GM12878 (cell line): ENCODE measurements around the gene EPOP. TPM values are rescaled to one million over a fixed set of nuclear protein-coding genes. Genes with fewer than 3 reads are reported as not detected.

Experiments used
- ATAC-seq: fragments of 200-7000 bp; cut with Tn5 transposase; 3 replicates; pipeline ENCODE4 v1.9.1; 2020; ENCODE audit warnings: mild to moderate bottlenecking, moderate library complexity
- BruUV-seq: library from RNA; stranded (reverse); fragments of 400-500 nt; replicated peaks from 2 replicates; lab custom pipeline; 2021; lab: Mats Ljungman, UMichigan
- CTCF ChIA-PET: fragments of 300-600 bp; sonication (Branson Sonifier 250); formaldehyde crosslinking; extraction: SDS; loops from one replicate; lab custom pipeline; 2021; ENCODE audit warnings: inconsistent platforms; lab: Yijun Ruan, JAX
- POLR2A ChIA-PET: fragments of 350-600 bp; formaldehyde crosslinking; extraction: SDS; loops from one replicate; lab custom pipeline; 2021; ENCODE audit warnings: inconsistent platforms; lab: Charles Lee
- RAD21 ChIA-PET: fragments of 300-600 bp; sonication (Branson Sonifier 250); formaldehyde crosslinking; loops from one replicate; lab custom pipeline; 2023; ENCODE audit warnings: antibody characterized with exemption; ENCODE audit not compliant: unreplicated experiment; lab: Charles Lee
- SMC1A ChIA-PET: fragments of 300-600 bp; sonication (Branson Sonifier 250); formaldehyde crosslinking; loops from one replicate; lab custom pipeline; 2023; ENCODE audit not compliant: unreplicated experiment, uncharacterized antibody; lab: Charles Lee
- DNase-seq: peaks from one replicate; pipeline ENCODE4 v3.0.0-alpha.2; 2011; ENCODE audit warnings: low read depth, low spot score
- FAIRE-seq: peaks from 3 replicates; lab custom pipeline; 2011; peaks lifted over from hg19 to GRCh38; lab: Jason Lieb, UNC
- H2AFZ ChIP-seq: 2 replicates; pipeline ENCODE4 v1.6.0; 2011; ENCODE audit warnings: low read depth, low read length, control low read depth; ENCODE audit not compliant: control insufficient read depth
- H3K27ac ChIP-seq: 2 replicates; pipeline ENCODE4 v1.5.1; 2011; ENCODE audit warnings: control low read depth; ENCODE audit not compliant: control insufficient read depth, insufficient read depth
- H3K27me3 ChIP-seq, 2 experiments: replicated peaks in 1 of 2; 2 replicates each; pipeline versions ENCODE4 v1.6.0 to v1.6.1; 2011; ENCODE audit warnings: low read length in 1 of 2; ENCODE audit not compliant: control insufficient read depth in 2 of 2, insufficient read depth in 2 of 2
- H3K36me3 ChIP-seq, 2 experiments: 2 replicates each; pipeline ENCODE4 v1.5.1; 2011; ENCODE audit warnings: low read length in 1 of 2; ENCODE audit not compliant: control insufficient read depth in 2 of 2, insufficient read depth in 2 of 2
- H3K4me1 ChIP-seq: 2 replicates; pipeline ENCODE4 v1.6.1; 2011; ENCODE audit warnings: mild to moderate bottlenecking, low read length, moderate library complexity, mixed read lengths; ENCODE audit not compliant: control insufficient read depth, insufficient read depth
- H3K4me2 ChIP-seq: 2 replicates; pipeline ENCODE4 v1.6.0; 2011; ENCODE audit warnings: control low read depth; ENCODE audit not compliant: control insufficient read depth, insufficient read depth
- H3K4me3 ChIP-seq: fragments of 200-600 bp; sonication (generic); 2 replicates; pipeline ENCODE4 v1.5.1; 2016
- H3K79me2 ChIP-seq: 2 replicates; pipeline ENCODE4 v1.6.0; 2011; ENCODE audit warnings: low read length; ENCODE audit not compliant: control insufficient read depth, insufficient read depth
- H3K9ac ChIP-seq: 2 replicates; pipeline ENCODE4 v1.8.0; 2011; ENCODE audit warnings: low read length, control low read depth, mixed read lengths; ENCODE audit not compliant: control insufficient read depth, insufficient read depth
- H3K9me3 ChIP-seq: replicated peaks from 3 replicates; pipeline ENCODE4 v1.5.1; 2011; ENCODE audit warnings: mild to moderate bottlenecking, low read length; ENCODE audit not compliant: control insufficient read depth, insufficient read depth
- H4K20me1 ChIP-seq: 2 replicates; pipeline ENCODE4 v1.6.0; 2011; ENCODE audit not compliant: control insufficient read depth, insufficient read depth
- ASH2L ChIP-seq: fragments of 300-600, 200-600 bp; sonication (generic); IDR thresholded peaks from 2 replicates; pipeline ENCODE4 v1.6.1; 2017; ENCODE audit warnings: low read depth, mild to moderate bottlenecking, borderline replicate concordance
- CHD4 ChIP-seq: fragments of 200-600 bp; sonication (generic); IDR thresholded peaks from 2 replicates; pipeline ENCODE4 v1.6.1; 2016; ENCODE audit warnings: mild to moderate bottlenecking
- EED ChIP-seq: sonication (generic); IDR thresholded peaks from 2 replicates; pipeline ENCODE4 v1.6.1; 2016; ENCODE audit warnings: antibody characterized with exemption, low read depth
- NFYB ChIP-seq: IDR thresholded peaks from 2 replicates; pipeline ENCODE4 v1.6.1; 2011; ENCODE audit warnings: low read depth, mild to moderate bottlenecking, low read length, improper control_type of control experiment, moderate library complexity; ENCODE audit not compliant: insufficient read depth
- PML ChIP-seq: IDR thresholded peaks from 2 replicates; pipeline ENCODE4 v1.6.1; 2012; ENCODE audit warnings: low read length, inconsistent platforms
- POU2F2 ChIP-seq: IDR thresholded peaks from 3 replicates; pipeline ENCODE4 v1.6.1; 2011; ENCODE audit warnings: low read depth, mild to moderate bottlenecking, low read length, borderline replicate concordance
- SREBF1 ChIP-seq: IDR thresholded peaks from 2 replicates; pipeline ENCODE4 v1.6.1; 2012; ENCODE audit warnings: mild to moderate bottlenecking, low read length
- STAT3 ChIP-seq: IDR thresholded peaks from 2 replicates; pipeline ENCODE4 v1.6.1; 2011; ENCODE audit warnings: low read depth, low read length, improper control_type of control experiment
- ZNF384 ChIP-seq: IDR thresholded peaks from 2 replicates; pipeline ENCODE4 v1.6.1; 2012; ENCODE audit warnings: low read depth, mild to moderate bottlenecking, low read length, improper control_type of control experiment, borderline replicate concordance
- WGBS: methylation state at CpG from one replicate; pipeline ENCODE4 v1.1.6; 2016; ENCODE audit warnings: low lambda C conversion rate; ENCODE audit not compliant: insufficient replicate concordance, insufficient coverage; ENCODE audit errors: missing lambda C conversion rate; 5-methylcytosine and 5-hydroxymethylcytosine counted together
- in situ Hi-C: fragments of 300-500 bp; cut with MboI; formaldehyde crosslinking; loops from 9 replicates; pipeline ENCODE4 v1.14.3; 2018; ENCODE audit warnings: mixed read lengths
- intact Hi-C: fragments of 100-400 bp; cut with micrococcal nuclease; formaldehyde crosslinking; loops from one replicate; pipeline ENCODE4 v1.14.2; 2022; ENCODE audit not compliant: unreplicated experiment
- polyA plus RNA-seq, 11 experiments: library from polyadenylated mRNA; depleted of rRNA in 4 of 11; unstranded in 6 of 11; stranded (reverse) in 5 of 11; fragments of >200 nt; fragmentation: Nextera tagmentation in 4 of 11; fragmentation: Illumina TruSeq in 1 of 11; extraction: Ambion mirVana in 4 of 11; extraction: Trizol in 1 of 11; gene quantifications; 1 replicate in 1 of 11; 2 replicates in 10 of 11; pipeline versions ENCODE4 v1.2.1 to v1.2.3, GENCODE V29; 2011 to 2016; ENCODE audit warnings: inconsistent platforms in 2 of 11, missing spikeins in 2 of 11, low read depth in 1 of 11
- total RNA-seq, 4 experiments: library from RNA; depleted of rRNA in 3 of 4; stranded (reverse); fragments of >200 nt in 3 of 4; fragmentation: Illumina TruSeq in 1 of 4; extraction: Trizol in 1 of 4; gene quantifications; 2 replicates each; pipeline versions ENCODE4 v1.2.1 to v1.2.3, GENCODE V29; 2013 to 2021

Gene EPOP
- total and polyA plus RNA-seq, 10 of the 15 experiments (the other 5 are each of a cell fraction or from before 2014, with no cell fraction given) = 0.53 to 9.0 (median 3.7) TPM

GRCh38 chr17:38719943-38720641, 45.3 kb upstream of the EPOP start:
- WGBS = 81% methylated on average over 28 of the region's 39 CpGs
- intact Hi-C loops = no loop called here
- no peak overlapping the region for H3K27ac ChIP-seq
- no peak overlapping the region for H3K9ac ChIP-seq
- ChIA-PET CTCF (interaction anchor here (1.3 kb wide), 1 partner anchor 15 kb away, joined by 5 read pairs; no protein-coding TSS in a partner anchor), RAD21 (no interaction called here), SMC1A (no interaction called here), POLR2A (no interaction called here)
- no peaks in the 10 kb centered on the region for H3K79me2 ChIP-seq
- H4K20me1 ChIP-seq = no peaks in the 10 kb centered on the region
- no peak overlapping the region for H2AFZ ChIP-seq
- FAIRE-seq (no peak), ATAC-seq (no peak), DNase-seq (no peak)
- in situ Hi-C loops = no loop called here
- no peak overlapping the region for H3K4me3 ChIP-seq
- peaks cover 6 to 9% of the 10 kb centered on the region in 2 experiments; a peak in 3 of 4 replicates for H3K36me3 ChIP-seq
- TF ChIP-seq POU2F2 = no peak
- no peak for TF ChIP-seq ASH2L
- no peak for TF ChIP-seq CHD4
- no peak for TF ChIP-seq EED
- no peak for TF ChIP-seq ZNF384
- TF ChIP-seq STAT3 = no peak
- TF ChIP-seq PML = no peak
- no peak for TF ChIP-seq SREBF1
- TF ChIP-seq NFYB = no peak
- peaks cover 6% of the 10 kb centered on the region for H3K4me1 ChIP-seq
- no peaks in the 10 kb centered on the region for H3K27me3 ChIP-seq
- H3K9me3 ChIP-seq = no peaks in the 10 kb centered on the region
- no TSS peak for BruUV-seq
- H3K4me2 ChIP-seq = no peak overlapping the region
